H9 (cell line): ENCODE measurements around the gene LRCOL1. TPM values are rescaled to one million over a fixed set of nuclear protein-coding genes. Genes with fewer than 3 reads are reported as not detected.

Source experiments
- DNase-seq: peaks from one replicate; pipeline ENCODE4 v3.0.0-alpha.2; 2017
- H2AFZ ChIP-seq: one replicate; pipeline ENCODE4 v1.6.1; 2013; ENCODE audit warnings: mild to moderate bottlenecking, low read length, control low read depth, moderate library complexity
- H2AK5ac ChIP-seq: 2 replicates; pipeline ENCODE4 v1.6.1; 2013; ENCODE audit warnings: low read length, control low read depth, mixed read lengths; ENCODE audit not compliant: insufficient read length
- H2BK120ac ChIP-seq: one replicate; pipeline ENCODE4 v1.6.1; 2013; ENCODE audit warnings: low read depth, mild to moderate bottlenecking, low read length, control low read depth, inconsistent platforms; ENCODE audit not compliant: poor library complexity, severe bottlenecking
- H2BK12ac ChIP-seq: 2 replicates; pipeline ENCODE4 v1.6.1; 2013; ENCODE audit warnings: low read length, control low read depth, mixed read lengths, low read depth; ENCODE audit not compliant: insufficient read length
- H2BK15ac ChIP-seq: 2 replicates; pipeline ENCODE4 v1.6.1; 2013; ENCODE audit warnings: low read depth, low read length, control low read depth
- H2BK20ac ChIP-seq: one replicate; pipeline ENCODE4 v1.6.1; 2013; ENCODE audit warnings: low read depth, mild to moderate bottlenecking, low read length, control low read depth, inconsistent platforms; ENCODE audit not compliant: poor library complexity, severe bottlenecking
- H2BK5ac ChIP-seq: 2 replicates; pipeline ENCODE4 v1.6.1; 2013; ENCODE audit warnings: low read length, control low read depth, mixed read lengths; ENCODE audit not compliant: insufficient read length
- H3K14ac ChIP-seq: 2 replicates; pipeline ENCODE4 v1.6.1; 2013; ENCODE audit warnings: low read length, control low read depth; ENCODE audit not compliant: insufficient read depth
- H3K18ac ChIP-seq: 2 replicates; pipeline ENCODE4 v1.6.1; 2013; ENCODE audit warnings: low read depth, mild to moderate bottlenecking, mixed read lengths, low read length, control low read depth; ENCODE audit not compliant: insufficient read length
- H3K23ac ChIP-seq: 2 replicates; pipeline ENCODE4 v1.6.1; 2013; ENCODE audit warnings: low read length, control low read depth, mixed read lengths, low read depth; ENCODE audit not compliant: insufficient read length
- H3K23me2 ChIP-seq: 2 replicates; pipeline ENCODE4 v1.6.1; 2013; ENCODE audit warnings: low read depth, mild to moderate bottlenecking, mixed read lengths, low read length, control low read depth; ENCODE audit not compliant: insufficient read length, poor library complexity, severe bottlenecking
- H3K27ac ChIP-seq: 2 replicates; pipeline ENCODE4 v1.5.1; 2013; ENCODE audit warnings: low read length, control low read depth, mixed read lengths, low read depth; ENCODE audit not compliant: insufficient read length
- H3K27me3 ChIP-seq: 2 replicates; pipeline ENCODE4 v1.6.1; 2013; ENCODE audit warnings: low read length, control low read depth, inconsistent platforms; ENCODE audit not compliant: insufficient read depth
- H3K4ac ChIP-seq: 2 replicates; pipeline ENCODE4 v1.6.1; 2013; ENCODE audit warnings: low read depth, mild to moderate bottlenecking, control low read depth, inconsistent platforms, low read length, moderate library complexity
- H3K4me1 ChIP-seq: 2 replicates; pipeline ENCODE4 v1.6.1; 2013; ENCODE audit warnings: low read length, control low read depth, inconsistent platforms; ENCODE audit not compliant: insufficient read depth
- H3K4me2 ChIP-seq: 2 replicates; pipeline ENCODE4 v1.6.1; 2013; ENCODE audit warnings: low read length, control low read depth, mixed read lengths; ENCODE audit not compliant: insufficient read length, insufficient read depth
- H3K56ac ChIP-seq: 2 replicates; pipeline ENCODE4 v1.6.1; 2013; ENCODE audit warnings: low read depth, mild to moderate bottlenecking, mixed read lengths, low read length, control low read depth; ENCODE audit not compliant: insufficient read length
- H3K79me1 ChIP-seq: 2 replicates; pipeline ENCODE4 v1.6.1; 2013; ENCODE audit warnings: low read depth, mild to moderate bottlenecking, moderate library complexity, low read length, control low read depth, inconsistent platforms; ENCODE audit not compliant: insufficient read depth, poor library complexity, severe bottlenecking
- H3K79me2 ChIP-seq: 2 replicates; pipeline ENCODE4 v1.6.1; 2013; ENCODE audit warnings: low read length, control low read depth, inconsistent platforms; ENCODE audit not compliant: insufficient read depth
- H3K9ac ChIP-seq: 2 replicates; pipeline ENCODE4 v1.6.1; 2013; ENCODE audit warnings: low read length, control low read depth, mixed read lengths; ENCODE audit not compliant: insufficient read length; ENCODE audit errors: extremely low read depth
- H3K9me3 ChIP-seq: one replicate; pipeline ENCODE4 v1.6.1; 2013; ENCODE audit warnings: low read depth, low read length, inconsistent platforms; ENCODE audit not compliant: control insufficient read depth
- H3T11ph ChIP-seq: one replicate; pipeline ENCODE4 v1.6.1; 2013; ENCODE audit warnings: mild to moderate bottlenecking, low read length, control low read depth, inconsistent platforms
- H4K20me1 ChIP-seq: one replicate; pipeline ENCODE4 v1.6.1; 2013; ENCODE audit not compliant: control insufficient read depth, insufficient read length, insufficient read depth
- H4K5ac ChIP-seq: 2 replicates; pipeline ENCODE4 v1.6.1; 2013; ENCODE audit warnings: low read depth, mild to moderate bottlenecking, mixed read lengths, low read length, control low read depth; ENCODE audit not compliant: insufficient read length
- H4K8ac ChIP-seq: replicated peaks from 2 replicates; pipeline ENCODE4 v1.6.1; 2013; ENCODE audit warnings: low read length, control low read depth, mixed read lengths, low read depth; ENCODE audit not compliant: insufficient read length
- H4K91ac ChIP-seq: 2 replicates; pipeline ENCODE4 v1.6.1; 2013; ENCODE audit warnings: low read depth, mild to moderate bottlenecking, moderate library complexity, mixed read lengths, low read length, control low read depth; ENCODE audit not compliant: insufficient read length
- H3K27ac Mint-ChIP-seq, 3 experiments: 2 replicates in 2 of 3; 3 replicates in 1 of 3; pipeline ENCODE4 v1.8.0; 2020 to 2021; ENCODE audit warnings: mixed read lengths in 3 of 3, mild to moderate bottlenecking in 1 of 3, moderate library complexity in 1 of 3
- H3K27me3 Mint-ChIP-seq: 2 replicates; pipeline ENCODE4 v1.8.0; 2021; ENCODE audit warnings: low read depth, mild to moderate bottlenecking, moderate library complexity, mixed read lengths
- H3K36me3 Mint-ChIP-seq, 3 experiments: 2 replicates in 2 of 3; 3 replicates in 1 of 3; pipeline ENCODE4 v1.8.0; 2020 to 2021; ENCODE audit warnings: low read depth in 3 of 3, mixed read lengths in 3 of 3; ENCODE audit not compliant: insufficient read depth in 1 of 3
- H3K4me1 Mint-ChIP-seq, 2 experiments: 2 replicates each; pipeline ENCODE4 v1.8.0; 2020; ENCODE audit warnings: mixed read lengths in 2 of 2
- H3K4me3 Mint-ChIP-seq, 2 experiments: 2 replicates in 1 of 2; 3 replicates in 1 of 2; pipeline ENCODE4 v1.8.0; 2020 to 2021; ENCODE audit warnings: mild to moderate bottlenecking in 2 of 2, mixed read lengths in 2 of 2, moderate library complexity in 1 of 2
- H3K9me3 Mint-ChIP-seq, 2 experiments: 2 replicates in 1 of 2; 3 replicates in 1 of 2; pipeline ENCODE4 v1.8.0; 2020; ENCODE audit warnings: mild to moderate bottlenecking in 2 of 2, mixed read lengths in 2 of 2, moderate library complexity in 1 of 2
- CTCF ChIP-seq: fragments of 200-600 bp; sonication (generic); conservative IDR thresholded peaks from 3 replicates; pipeline ENCODE4 v1.8.0; 2021; ENCODE audit warnings: antibody characterized with exemption, mild to moderate bottlenecking
- WGBS: extraction: QIAGEN DNeasy Blood & Tissue Kit; methylation state at CpG from one replicate; pipeline ENCODE4 v1.1.7; 2013; ENCODE audit warnings: missing lambda C conversion rate, low lambda C conversion rate, mixed read lengths; ENCODE audit not compliant: insufficient read length; ENCODE audit errors: extremely low coverage; 5-methylcytosine and 5-hydroxymethylcytosine counted together
- microRNA-seq: library from miRNA; unstranded; fragments of <30 nt; microRNA quantifications from one replicate; pipeline ENCODE4, GENCODE V29; 2020; ENCODE audit warnings: borderline microRNAs expressed
- total RNA-seq: library from RNA; stranded (reverse); gene quantifications from 2 replicates; pipeline ENCODE4 v1.2.1, GENCODE V29; 2021

The LRCOL1 gene
- total RNA-seq, 1 experiment from 2014 or later = not detected

DNA sequence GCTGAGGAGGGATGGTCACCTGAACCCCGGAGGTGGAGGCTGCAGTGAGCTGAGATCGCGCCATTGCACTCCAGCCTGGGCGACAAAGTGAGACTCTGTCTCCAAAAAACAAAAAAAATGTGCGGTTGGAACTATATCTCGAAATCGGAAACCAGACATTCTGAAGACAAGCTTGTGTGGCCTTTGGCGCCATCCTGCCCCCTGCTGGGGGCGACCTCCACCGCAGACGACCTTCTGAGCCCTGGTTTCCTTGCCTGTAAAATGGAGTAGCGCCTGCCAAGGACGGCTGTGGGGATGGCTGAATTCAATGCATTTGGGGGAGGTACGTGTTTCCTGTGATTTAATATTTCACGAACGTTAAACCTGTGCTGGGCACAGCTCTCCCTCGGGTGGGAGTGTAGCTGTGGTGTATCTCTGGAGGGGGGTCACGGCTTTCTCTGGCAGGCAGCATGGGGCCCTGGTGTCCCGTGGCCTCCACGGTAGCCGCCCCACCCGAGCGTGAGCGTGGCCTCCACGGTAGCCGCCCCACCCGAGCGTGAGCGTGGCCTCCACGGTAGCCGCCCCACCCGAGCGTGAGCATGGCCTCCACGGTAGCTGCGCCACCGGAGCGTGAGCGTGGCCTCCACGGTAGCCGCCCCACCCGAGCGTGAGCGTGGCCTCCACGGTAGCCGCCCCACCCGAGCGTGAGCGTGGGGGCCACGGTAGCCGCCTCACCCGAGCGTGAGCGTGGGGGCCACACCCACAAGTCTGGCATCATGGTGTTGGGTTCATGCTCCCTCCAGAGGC lies 55.3 kb downstream of the LRCOL1 start:
- no peaks in the 10 kb centered on the region for H3K9me3 ChIP-seq
- H3T11ph ChIP-seq = no peak overlapping the region
- peak; percentile 60 for TF ChIP-seq CTCF
- Mint-ChIP-seq H3K27ac (no peak overlapping the region), H3K9me3 (no peaks in the 10 kb centered on the region), H3K27me3 (peaks cover 93% of the 10 kb centered on the region), H3K36me3 (peaks cover 0 to 2% (median 0%) of the 10 kb centered on the region in 3 experiments; a peak in 2 of 7 replicates), H3K4me3 (no peak overlapping the region), H3K4me1 (peaks cover 6 to 10% of the 10 kb centered on the region in 2 experiments)
- H3K79me1 ChIP-seq = no peaks in the 10 kb centered on the region
- H3K14ac ChIP-seq = no peak overlapping the region
- H3K23ac ChIP-seq = no peak overlapping the region
- no peaks in the 10 kb centered on the region for H3K79me2 ChIP-seq
- H2BK15ac ChIP-seq = no peak overlapping the region
- H2BK120ac ChIP-seq = no peak overlapping the region
- H4K8ac ChIP-seq = no peak overlapping the region
- no peaks in the 10 kb centered on the region for H3K4me1 ChIP-seq
- no peak overlapping the region for H3K27ac ChIP-seq
- no peak overlapping the region for H4K91ac ChIP-seq
- H3K56ac ChIP-seq = no peak overlapping the region
- no peak overlapping the region for H3K18ac ChIP-seq
- DNase-seq = no peak
- H3K23me2 ChIP-seq = no peaks in the 10 kb centered on the region
- H2AFZ ChIP-seq = no peak overlapping the region
- H4K5ac ChIP-seq = no peak overlapping the region
- no peak overlapping the region for H3K9ac ChIP-seq
- H2AK5ac ChIP-seq = no peak overlapping the region
- no peak overlapping the region for H2BK5ac ChIP-seq
- no peak overlapping the region for H2BK20ac ChIP-seq
- peaks cover 13% of the 10 kb centered on the region; the same call in 1 of the 2 replicates for H3K27me3 ChIP-seq
- H2BK12ac ChIP-seq = no peak overlapping the region
- no CpG with 5 or more reads among the region's 53 CpGs for WGBS
- H3K4me2 ChIP-seq = no peak overlapping the region
- H3K4ac ChIP-seq = no peak overlapping the region
- H4K20me1 ChIP-seq = no peaks in the 10 kb centered on the region

Small RNA genes lying within 50 kb of the gene (microRNA-seq; reads per million reads assigned to microRNA genes)
- 0.35 reads per million for gene MIR6763

Other genes starting within 250 kb of the LRCOL1 start
- gene FBRSL1, start 120.4 kb downstream of the LRCOL1 start, total RNA-seq = 90.8 and 92.3 TPM in 2 replicates
- gene P2RX2, start 8.2 kb upstream of the LRCOL1 start, total RNA-seq = 1.8 and 2.2 TPM in 2 replicates
- 131 and 147 TPM in 2 replicates for gene POLE, start 76.8 kb upstream of the LRCOL1 start, total RNA-seq
- 17.7 and 17.8 TPM in 2 replicates for gene PXMP2, start 77.0 kb upstream of the LRCOL1 start, total RNA-seq
- 112 and 118 TPM in 2 replicates for gene PGAM5, start 100.3 kb upstream of the LRCOL1 start, total RNA-seq
- 73.9 and 80.3 TPM in 2 replicates for gene ANKLE2, start 151.2 kb upstream of the LRCOL1 start, total RNA-seq
- gene GOLGA3, start 218.3 kb upstream of the LRCOL1 start, total RNA-seq = 34.9 and 40.1 TPM in 2 replicates